ENCODE results near the gene PDC. TPM values are rescaled to one million over a fixed set of nuclear protein-coding genes. Genes with fewer than 3 reads are reported as not detected.

Gene PDC
- total RNA-seq, result not detected in 2 replicates

GRCh38 chr1:186461014-186461413 is at the start of gene PDC:
Gene PDC (minus strand): TSS chr1:186461114. CDS start chr1:186449459, 11,655 bp downstream.

Other genes with a start within 250 kb of the PDC start
- gene PRG4, start 164.8 kb downstream of the PDC start, total RNA-seq, result 39.8 and 50.4 TPM in 2 replicates
- 75.8 and 84.1 TPM in 2 replicates for gene TPR, start 85.9 kb downstream of the PDC start, total RNA-seq
- 23.0 and 23.6 TPM in 2 replicates for gene ODR4, start 85.3 kb downstream of the PDC start, total RNA-seq
- 7.2 and 33.7 TPM in 2 replicates for gene PTGS2, start 219.3 kb upstream of the PDC start, total RNA-seq